ENCODE results near the gene PROSER3. TPM values are rescaled to one million over a fixed set of nuclear protein-coding genes. Genes with fewer than 3 reads are reported as not detected.

The PROSER3 gene
- total and polyA plus RNA-seq, 2 donors (not counting 3 experiments of a cell fraction or from before 2014, with no cell fraction given), result 18.3 to 28.3 TPM

DNA sequence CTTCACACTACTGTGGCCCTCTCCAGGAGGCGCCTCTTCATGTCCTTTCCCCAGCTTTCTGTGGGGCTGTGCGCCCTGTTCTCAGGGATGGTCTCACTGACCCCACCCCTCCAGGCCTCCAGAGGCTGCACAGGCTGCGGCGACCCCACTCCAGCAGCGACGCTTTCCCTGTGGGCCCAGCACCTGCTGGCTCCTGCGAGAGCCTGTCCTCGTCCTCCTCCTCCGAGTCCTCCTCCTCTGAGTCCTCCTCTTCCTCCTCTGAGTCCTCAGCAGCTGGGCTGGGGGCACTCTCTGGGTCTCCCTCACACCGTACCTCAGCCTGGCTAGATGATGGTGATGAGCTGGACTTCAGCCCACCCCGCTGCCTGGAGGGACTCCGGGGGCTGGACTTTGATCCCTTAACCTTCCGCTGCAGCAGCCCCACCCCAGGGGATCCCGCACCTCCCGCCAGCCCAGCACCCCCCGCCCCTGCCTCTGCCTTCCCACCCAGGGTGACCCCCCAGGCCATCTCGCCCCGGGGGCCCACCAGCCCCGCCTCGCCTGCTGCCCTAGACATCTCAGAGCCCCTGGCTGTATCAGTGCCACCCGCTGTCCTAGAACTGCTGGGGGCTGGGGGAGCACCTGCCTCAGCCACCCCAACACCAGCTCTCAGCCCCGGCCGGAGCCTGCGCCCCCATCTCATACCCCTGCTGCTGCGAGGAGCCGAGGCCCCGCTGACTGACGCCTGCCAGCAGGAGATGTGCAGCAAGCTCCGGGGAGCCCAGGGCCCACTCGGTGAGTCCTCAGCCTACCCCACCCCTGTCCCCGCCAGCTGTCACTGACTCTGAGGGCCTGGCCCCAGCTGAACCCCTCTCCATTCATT lies 28.6 kb downstream of the PROSER3 start:
- no peak overlapping the region for H3K4me3 ChIP-seq (replicated peaks in 1 of 3; ENCODE audit: insufficient read depth in 1 of 3, low read depth in 1 of 3, low read length in 3 of 3)
- H3K27ac ChIP-seq (ENCODE audit: insufficient read depth, low read depth, low read length), result no peak overlapping the region
- ChIA-PET POLR2A (interaction anchor here (0.9 kb wide), 1 partner anchor 38 kb away, joined by 3 read pairs; the partner anchor contains the start of gene LIN37), CTCF (no interaction called here)
- TF ChIP-seq GATA2 (IDR thresholded peaks at IDR 0.05; ENCODE audit: insufficient read depth, insufficient read length, low read depth, low read length) (no peak), JUN (IDR thresholded peaks at IDR 0.05; ENCODE audit: borderline replicate concordance, insufficient read depth, insufficient read length, low read depth) (no peak), POLR2A (IDR thresholded peaks at IDR 0.05; ENCODE audit: low read depth, low read length) (no peak)
- TF ChIP-seq, protein P1, sequence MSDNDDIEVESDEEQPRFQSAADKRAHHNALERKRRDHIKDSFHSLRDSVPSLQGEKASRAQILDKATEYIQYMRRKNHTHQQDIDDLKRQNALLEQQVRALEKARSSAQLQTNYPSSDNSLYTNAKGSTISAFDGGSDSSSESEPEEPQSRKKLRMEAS (IDR thresholded peaks at IDR 0.05; ENCODE audit: insufficient read depth, insufficient read length), result no peak
- H3K9ac ChIP-seq (replicated peaks; ENCODE audit: extremely low read depth, insufficient read depth, low read length), result no peak overlapping the region
- H3K4me1 ChIP-seq (ENCODE audit: control insufficient read depth, extremely low read depth, insufficient read depth, low read length), result no peaks in the 10 kb centered on the region
- dilution Hi-C loops (cut with MboI; ENCODE audit: extremely low pct_ligation_motif_present, low sequenced_read_pairs) (no loop called here), intact Hi-C loops (cut with micrococcal nuclease) (no loop called here)
- H3K9me3 ChIP-seq (replicated peaks; ENCODE audit: control insufficient read depth, insufficient read depth, low read length), result no peaks in the 10 kb centered on the region
- no peak overlapping the region for H3K4me2 ChIP-seq (ENCODE audit: insufficient read depth, low read length)
- H3K79me2 ChIP-seq (ENCODE audit: control insufficient read depth, insufficient read depth, low read length), result no peaks in the 10 kb centered on the region
- no peak for FAIRE-seq
- no peaks in the 10 kb centered on the region for H4K20me1 ChIP-seq (replicated peaks; ENCODE audit: control insufficient read depth, extremely low read depth, insufficient read depth, low read length)
- no peaks in the 10 kb centered on the region for H3K9me1 ChIP-seq (replicated peaks; ENCODE audit: control insufficient read depth, extremely low read depth, insufficient read depth, low read length)
- peaks cover 0 to 2% of the 10 kb centered on the region in 2 experiments for H3K36me3 ChIP-seq (ENCODE audit: control insufficient read depth in 2 of 2, extremely low read depth in 1 of 2, insufficient read depth in 2 of 2, low read length in 2 of 2)
- no peak for DNase-seq (ENCODE audit: low read depth, low spot score)
- BruUV-seq (replicated peaks), result no TSS peak
- H3K27me3 ChIP-seq (ENCODE audit: control insufficient read depth in 2 of 2, insufficient read depth in 2 of 2, low read length in 2 of 2), result no peaks in the 10 kb centered on the region
- no peak overlapping the region for H2AFZ ChIP-seq (ENCODE audit: low read depth, low read length)

DNA sequence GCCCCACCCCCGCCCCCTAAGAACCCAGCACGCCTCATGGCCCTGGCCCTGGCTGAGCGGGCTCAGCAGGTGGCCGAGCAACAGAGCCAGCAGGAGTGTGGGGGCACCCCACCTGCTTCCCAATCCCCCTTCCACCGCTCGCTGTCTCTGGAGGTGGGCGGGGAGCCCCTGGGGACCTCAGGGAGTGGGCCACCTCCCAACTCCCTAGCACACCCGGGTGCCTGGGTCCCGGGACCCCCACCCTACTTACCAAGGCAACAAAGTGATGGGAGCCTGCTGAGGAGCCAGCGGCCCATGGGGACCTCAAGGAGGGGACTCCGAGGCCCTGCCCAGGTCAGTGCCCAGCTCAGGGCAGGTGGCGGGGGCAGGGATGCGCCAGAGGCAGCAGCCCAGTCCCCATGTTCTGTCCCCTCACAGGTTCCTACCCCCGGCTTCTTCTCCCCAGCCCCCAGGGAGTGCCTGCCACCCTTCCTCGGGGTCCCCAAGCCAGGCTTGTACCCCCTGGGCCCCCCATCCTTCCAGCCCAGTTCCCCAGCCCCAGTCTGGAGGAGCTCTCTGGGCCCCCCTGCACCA lies 29.3 kb downstream of the PROSER3 start:
- H4K20me1 ChIP-seq (replicated peaks; ENCODE audit: control insufficient read depth, extremely low read depth, insufficient read depth, low read length), result no peaks in the 10 kb centered on the region
- POLR2A ChIA-PET, result no interaction called here

More for the DNA sequence above, 29.3 kb downstream of the PROSER3 start:
- H3K9ac ChIP-seq (replicated peaks; ENCODE audit: extremely low read depth, insufficient read depth, low read length), result no peak overlapping the region
- dilution Hi-C loops (cut with MboI; ENCODE audit: extremely low pct_ligation_motif_present, low sequenced_read_pairs) (no loop called here), intact Hi-C loops (cut with micrococcal nuclease) (no loop called here)
- TF ChIP-seq JUN (IDR thresholded peaks at IDR 0.05; ENCODE audit: borderline replicate concordance, insufficient read depth, insufficient read length, low read depth) (no peak), POLR2AphosphoS5 (IDR thresholded peaks at IDR 0.05; ENCODE audit: insufficient read depth, low read depth, low read length) (no peak), POLR2A (IDR thresholded peaks at IDR 0.05; ENCODE audit: low read depth, low read length) (no peak), EZH2 (IDR thresholded peaks at IDR 0.05; ENCODE audit: borderline replicate concordance, low read depth, low read length, severe bottlenecking) (no peak), MYC (IDR thresholded peaks at IDR 0.05; ENCODE audit: low read depth, low read length) (no peak), GATA2 (IDR thresholded peaks at IDR 0.05; ENCODE audit: insufficient read depth, insufficient read length, low read depth, low read length) (no peak), FOS (IDR thresholded peaks at IDR 0.05; ENCODE audit: borderline replicate concordance, insufficient read depth, low read length) (no peak)
- TF ChIP-seq, protein P1 (IDR thresholded peaks at IDR 0.05; ENCODE audit: insufficient read depth, insufficient read length), result no peak
- TF ChIP-seq, protein P2, sequence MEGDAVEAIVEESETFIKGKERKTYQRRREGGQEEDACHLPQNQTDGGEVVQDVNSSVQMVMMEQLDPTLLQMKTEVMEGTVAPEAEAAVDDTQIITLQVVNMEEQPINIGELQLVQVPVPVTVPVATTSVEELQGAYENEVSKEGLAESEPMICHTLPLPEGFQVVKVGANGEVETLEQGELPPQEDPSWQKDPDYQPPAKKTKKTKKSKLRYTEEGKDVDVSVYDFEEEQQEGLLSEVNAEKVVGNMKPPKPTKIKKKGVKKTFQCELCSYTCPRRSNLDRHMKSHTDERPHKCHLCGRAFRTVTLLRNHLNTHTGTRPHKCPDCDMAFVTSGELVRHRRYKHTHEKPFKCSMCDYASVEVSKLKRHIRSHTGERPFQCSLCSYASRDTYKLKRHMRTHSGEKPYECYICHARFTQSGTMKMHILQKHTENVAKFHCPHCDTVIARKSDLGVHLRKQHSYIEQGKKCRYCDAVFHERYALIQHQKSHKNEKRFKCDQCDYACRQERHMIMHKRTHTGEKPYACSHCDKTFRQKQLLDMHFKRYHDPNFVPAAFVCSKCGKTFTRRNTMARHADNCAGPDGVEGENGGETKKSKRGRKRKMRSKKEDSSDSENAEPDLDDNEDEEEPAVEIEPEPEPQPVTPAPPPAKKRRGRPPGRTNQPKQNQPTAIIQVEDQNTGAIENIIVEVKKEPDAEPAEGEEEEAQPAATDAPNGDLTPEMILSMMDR (IDR thresholded peaks at IDR 0.05; ENCODE audit: extremely low read depth in 1 of 2, insufficient read depth in 1 of 2, low read depth in 1 of 2, low read length in 2 of 2), result no peak
- no peaks in the 10 kb centered on the region for H3K27me3 ChIP-seq (ENCODE audit: control insufficient read depth in 2 of 2, insufficient read depth in 2 of 2, low read length in 2 of 2)
- no peak for DNase-seq (ENCODE audit: low read depth, low spot score)
- H3K4me3 ChIP-seq (replicated peaks in 1 of 3; ENCODE audit: insufficient read depth in 1 of 3, low read depth in 1 of 3, low read length in 3 of 3), result no peak overlapping the region
- no peaks in the 10 kb centered on the region for H3K9me1 ChIP-seq (replicated peaks; ENCODE audit: control insufficient read depth, extremely low read depth, insufficient read depth, low read length)
- no peaks in the 10 kb centered on the region for H3K79me2 ChIP-seq (ENCODE audit: control insufficient read depth, insufficient read depth, low read length)
- no peaks in the 10 kb centered on the region for H3K4me1 ChIP-seq (ENCODE audit: control insufficient read depth, extremely low read depth, insufficient read depth, low read length)
- peaks cover 0 to 2% of the 10 kb centered on the region in 2 experiments for H3K36me3 ChIP-seq (ENCODE audit: control insufficient read depth in 2 of 2, extremely low read depth in 1 of 2, insufficient read depth in 2 of 2, low read length in 2 of 2)
- BruUV-seq (replicated peaks), result no TSS peak
- H3K27ac ChIP-seq (ENCODE audit: insufficient read depth, low read depth, low read length), result no peak overlapping the region
- CTCF ChIA-PET, result no interaction called here
- no peak overlapping the region for H3K4me2 ChIP-seq (ENCODE audit: insufficient read depth, low read length)
- H3K9me3 ChIP-seq (replicated peaks; ENCODE audit: control insufficient read depth, insufficient read depth, low read length), result no peaks in the 10 kb centered on the region
- no peak overlapping the region for H2AFZ ChIP-seq (ENCODE audit: low read depth, low read length)
- FAIRE-seq, result no peak
